ENCODE measurements around the gene CDC25C.
A peak's percentile ranks its signal among the peaks of the same experiment; 100 is the strongest.
"Not testable (repeated sequence)": the region's sequence is repeated elsewhere in the genome, so short reads cannot be mapped to it uniquely, and the experiment has no call there.

Gene CDC25C

GRCh38 chr5:138275379-138275782 lies 56.2 kb downstream of the CDC25C start:
- no peak for DNase-seq

- DNase-seq, result peak; percentile 25
Observed at GRCh38 chr5:138274189-138274853, 57.3 kb downstream of the CDC25C start, which contains the start of gene GFRA3. Gene GFRA3, minus strand, starts transcription at chr5:138274621. Its CDS starts 197 bp downstream, at chr5:138274424.

- DNase-seq, result no peak
Observed at GRCh38 chr5:138273834-138274188, 57.8 kb downstream of the CDC25C start.

- no peak for DNase-seq
Observed at GRCh38 chr5:138272681-138273080, 58.9 kb downstream of the CDC25C start.

GRCh38 chr5:138271281-138271680 lies 60.3 kb downstream of the CDC25C start:
- DNase-seq, result no peak

- DNase-seq, result no peak
Observed at GRCh38 chr5:138264183-138264582, 67.4 kb downstream of the CDC25C start.

GRCh38 chr5:138263581-138263980 lies 68.0 kb downstream of the CDC25C start:
- DNase-seq, result no peak

GRCh38 chr5:138258704-138259292 lies 72.8 kb downstream of the CDC25C start:
- DNase-seq, result no peak

- no peak for DNase-seq
Observed at GRCh38 chr5:138257583-138257982, 74.0 kb downstream of the CDC25C start.

GRCh38 chr5:138252944-138253343 lies 78.7 kb downstream of the CDC25C start:
- no peak for DNase-seq

- DNase-seq, result not testable (repeated sequence)
Observed at GRCh38 chr5:138247800-138248199, 83.8 kb downstream of the CDC25C start.

GRCh38 chr5:138246822-138247221 lies 84.8 kb downstream of the CDC25C start:
- DNase-seq, result no peak

GRCh38 chr5:138246334-138246733 lies 85.3 kb downstream of the CDC25C start:
- DNase-seq, result no peak

- DNase-seq, result no peak
Observed at GRCh38 chr5:138245717-138246116, 85.9 kb downstream of the CDC25C start.

GRCh38 chr5:138243794-138244193 lies 87.8 kb downstream of the CDC25C start:
- no peak for DNase-seq

- DNase-seq, result peak; percentile 46
Observed at GRCh38 chr5:138241688-138242571, 89.7 kb downstream of the CDC25C start.

- DNase-seq, result no peak
Observed at GRCh38 chr5:138240650-138241385, 90.8 kb downstream of the CDC25C start.

- no peak for DNase-seq
Observed at GRCh38 chr5:138238034-138238433, 93.6 kb downstream of the CDC25C start.

All from femur (tissue), 1 donor.